Cardiac muscle cell (in vitro differentiated cells and primary cell): Measurements from ENCODE around the gene HDAC11. TPM values are rescaled to one million over a fixed set of nuclear protein-coding genes. Genes with fewer than 3 reads are reported as not detected.
A peak's percentile ranks its signal among the peaks of the same experiment; 100 is the strongest.

Experiments
- DNase-seq, 2 donors: peaks; one replicate each; pipeline versions ENCODE4 v3.0.0 to v3.0.0-alpha.2; 2010 to 2017; ENCODE audit warnings: low read depth in 1 of 2, low spot score in 1 of 2
- H3K27ac ChIP-seq: fragments of 200-600 bp; sonication (generic); 2 replicates; pipeline ENCODE4 v1.5.1; 2016
- H3K27me3 ChIP-seq: fragments of 200-600 bp; sonication (generic); 2 replicates; pipeline ENCODE4 v1.6.0; 2016; ENCODE audit warnings: control low read depth
- H3K36me3 ChIP-seq: fragments of 200-600 bp; sonication (generic); 2 replicates; pipeline ENCODE4 v1.5.1; 2016; ENCODE audit warnings: control low read depth
- H3K4me1 ChIP-seq: fragments of 200-600 bp; sonication (generic); 2 replicates; pipeline ENCODE4 v1.8.1; 2017; ENCODE audit warnings: low read depth, mild to moderate bottlenecking, mixed run types
- H3K4me3 ChIP-seq: fragments of 200-600 bp; sonication (generic); 2 replicates; pipeline ENCODE4 v1.5.1; 2016; ENCODE audit warnings: mild to moderate bottlenecking
- H3K9me3 ChIP-seq: fragments of 200-600 bp; sonication (generic); 2 replicates; pipeline ENCODE4 v1.5.1; 2017; ENCODE audit warnings: low read depth, mild to moderate bottlenecking, control low read depth
- polyA plus RNA-seq: library from polyadenylated mRNA; unstranded; fragments of >200 nt; fragmentation: Nextera tagmentation; extraction: Ambion mirVana; gene quantifications from 2 replicates; pipeline ENCODE4 v1.2.1, GENCODE V29; 2016
- total RNA-seq: library from RNA; depleted of rRNA; stranded (reverse); fragments of >200 nt; gene quantifications from 2 replicates; pipeline ENCODE4 v1.2.3, GENCODE V29; 2016
- TF ChIP-seq, protein P1 (sequence below): IDR thresholded peaks from 2 replicates; pipeline ENCODE4 v1.5.1; 2012; ENCODE audit warnings: low read depth, mild to moderate bottlenecking, low read length

HDAC11 gene
- total and polyA plus RNA-seq, 2 experiments from 2014 or later: 27.1 to 35.7 TPM

DNA sequence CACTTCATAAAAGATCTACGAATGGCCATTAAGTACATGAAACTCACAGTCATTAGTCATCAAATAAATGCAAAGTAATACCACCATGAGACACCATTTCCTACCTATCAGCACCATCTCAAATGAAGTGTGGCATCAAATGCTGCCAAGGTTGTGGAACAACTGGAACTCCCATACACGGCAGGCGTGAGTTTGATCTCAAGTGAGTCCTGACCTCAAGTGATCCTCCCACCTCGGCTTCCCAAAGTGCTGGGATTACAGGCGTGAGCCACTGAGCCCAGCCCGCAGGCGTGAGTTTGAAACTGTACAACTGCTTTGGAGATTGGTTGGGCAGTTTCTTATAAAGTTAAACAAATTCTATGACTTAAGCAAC lies 28.8 kb upstream of the HDAC11 start:
- TF ChIP-seq, protein P1, sequence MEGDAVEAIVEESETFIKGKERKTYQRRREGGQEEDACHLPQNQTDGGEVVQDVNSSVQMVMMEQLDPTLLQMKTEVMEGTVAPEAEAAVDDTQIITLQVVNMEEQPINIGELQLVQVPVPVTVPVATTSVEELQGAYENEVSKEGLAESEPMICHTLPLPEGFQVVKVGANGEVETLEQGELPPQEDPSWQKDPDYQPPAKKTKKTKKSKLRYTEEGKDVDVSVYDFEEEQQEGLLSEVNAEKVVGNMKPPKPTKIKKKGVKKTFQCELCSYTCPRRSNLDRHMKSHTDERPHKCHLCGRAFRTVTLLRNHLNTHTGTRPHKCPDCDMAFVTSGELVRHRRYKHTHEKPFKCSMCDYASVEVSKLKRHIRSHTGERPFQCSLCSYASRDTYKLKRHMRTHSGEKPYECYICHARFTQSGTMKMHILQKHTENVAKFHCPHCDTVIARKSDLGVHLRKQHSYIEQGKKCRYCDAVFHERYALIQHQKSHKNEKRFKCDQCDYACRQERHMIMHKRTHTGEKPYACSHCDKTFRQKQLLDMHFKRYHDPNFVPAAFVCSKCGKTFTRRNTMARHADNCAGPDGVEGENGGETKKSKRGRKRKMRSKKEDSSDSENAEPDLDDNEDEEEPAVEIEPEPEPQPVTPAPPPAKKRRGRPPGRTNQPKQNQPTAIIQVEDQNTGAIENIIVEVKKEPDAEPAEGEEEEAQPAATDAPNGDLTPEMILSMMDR: no peak
- Histone ChIP-seq H3K4me1 (no peaks in the 10 kb centered on the region), H3K9me3 (no peaks in the 10 kb centered on the region), H3K36me3 (no peaks in the 10 kb centered on the region), H3K4me3 (peak overlapping the region; percentile 29), H3K27me3 (no peaks in the 10 kb centered on the region), H3K27ac (peak overlapping the region; percentile 38)
- DNase-seq: no peak

DNA sequence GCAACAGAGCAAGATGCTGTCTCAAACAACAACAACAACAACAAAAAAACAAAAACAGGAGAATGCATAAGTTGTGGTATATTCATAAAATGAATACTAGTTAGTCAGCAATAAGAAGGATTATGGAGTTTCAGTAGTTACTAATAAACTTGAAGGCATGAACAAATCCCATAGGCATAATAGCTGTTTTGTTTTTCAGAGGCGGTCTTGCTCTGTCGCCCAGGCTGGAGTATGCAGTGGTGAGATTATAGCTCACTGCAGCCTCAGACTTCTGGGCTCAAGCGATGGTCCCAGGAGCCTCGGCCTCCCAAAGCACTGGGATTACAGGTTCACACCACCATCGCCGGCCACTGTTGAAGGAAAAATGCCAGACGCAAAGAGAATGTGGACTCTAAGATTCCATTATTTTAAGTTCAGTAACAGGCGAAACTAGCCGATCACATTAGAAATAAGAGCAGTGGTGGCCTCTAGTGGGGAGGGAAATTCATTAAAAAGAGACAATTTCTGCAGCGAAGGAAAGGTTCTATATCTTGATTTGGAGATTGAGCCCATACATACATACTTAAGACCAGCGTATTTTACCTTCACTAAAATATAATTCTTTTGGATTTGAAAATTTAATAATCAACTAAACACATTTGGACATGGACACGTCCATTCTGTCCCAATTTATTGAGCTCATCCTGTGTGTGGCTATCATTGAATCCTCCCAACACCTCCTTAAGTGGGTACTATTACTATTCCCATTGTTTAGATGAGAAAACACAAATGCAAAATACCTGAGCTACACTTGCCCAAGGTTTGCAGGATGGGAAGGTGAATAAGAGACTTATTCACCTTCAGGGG lies 27.4 kb upstream of the HDAC11 start:
- peak; percentile 61 to 68 for DNase-seq
- H3K27ac ChIP-seq: no peak overlapping the region

DNA sequence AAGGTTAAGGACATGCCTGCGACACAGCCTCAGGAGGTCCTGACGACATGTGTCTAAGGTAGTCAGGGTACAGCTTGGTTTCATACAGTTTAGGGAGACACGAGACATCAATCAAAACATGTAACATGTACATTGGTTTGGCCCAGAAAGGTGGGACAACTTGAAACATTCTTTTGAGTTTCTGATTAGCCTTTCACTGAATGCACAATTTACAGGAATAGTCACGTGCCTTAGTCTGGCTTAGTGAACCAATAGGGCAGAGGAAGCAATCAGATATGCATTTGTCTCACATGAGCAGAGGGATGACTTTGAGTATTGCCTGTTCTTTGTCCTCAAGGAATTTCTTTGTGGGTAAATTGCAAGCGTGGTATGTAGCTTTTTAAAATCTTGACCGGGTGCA lies 24.5 kb upstream of the HDAC11 start:
- H3K4me1 ChIP-seq: peaks cover 14% of the 10 kb centered on the region
- no peaks in the 10 kb centered on the region for H3K36me3 ChIP-seq
- TF ChIP-seq, protein P1: no peak
- no peaks in the 10 kb centered on the region for H3K27me3 ChIP-seq
- no peaks in the 10 kb centered on the region for H3K9me3 ChIP-seq
- H3K27ac ChIP-seq: no peak overlapping the region
- no peak for DNase-seq
- H3K4me3 ChIP-seq: no peak overlapping the region

More for the DNA sequence above, 27.4 kb upstream of the HDAC11 start:
- TF ChIP-seq, protein P1: peak; percentile 66
- no peaks in the 10 kb centered on the region for H3K9me3 ChIP-seq
- H3K36me3 ChIP-seq: no peaks in the 10 kb centered on the region
- no peaks in the 10 kb centered on the region for H3K4me1 ChIP-seq
- no peak overlapping the region for H3K4me3 ChIP-seq
- H3K27me3 ChIP-seq: no peaks in the 10 kb centered on the region

DNA sequence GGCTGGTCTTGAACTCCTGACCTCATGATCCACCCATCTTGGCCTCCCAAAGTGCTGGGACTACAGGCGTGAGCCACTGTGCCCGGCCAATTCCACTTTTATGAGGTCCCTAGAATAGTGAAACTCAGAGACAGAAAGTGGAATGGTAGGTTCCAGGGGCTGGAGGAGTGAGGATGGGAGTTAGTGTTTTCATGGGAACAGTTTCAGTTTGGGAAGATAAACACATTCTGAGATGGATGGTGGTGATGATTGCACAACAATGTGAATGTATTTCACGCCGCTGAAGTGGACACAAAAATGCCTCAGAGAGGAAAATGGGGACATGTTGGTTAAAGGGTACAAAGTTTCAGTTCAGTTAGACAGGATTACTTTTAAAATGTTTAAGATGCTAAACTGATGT lies 22.5 kb upstream of the HDAC11 start:
- Histone ChIP-seq H3K27me3 (no peaks in the 10 kb centered on the region), H3K27ac (no peak overlapping the region), H3K4me3 (no peak overlapping the region), H3K4me1 (peaks cover 32% of the 10 kb centered on the region), H3K9me3 (no peaks in the 10 kb centered on the region), H3K36me3 (no peaks in the 10 kb centered on the region)
- peak in 1 of 2 donors; percentile 54 for DNase-seq
- TF ChIP-seq, protein P1: no peak

DNA sequence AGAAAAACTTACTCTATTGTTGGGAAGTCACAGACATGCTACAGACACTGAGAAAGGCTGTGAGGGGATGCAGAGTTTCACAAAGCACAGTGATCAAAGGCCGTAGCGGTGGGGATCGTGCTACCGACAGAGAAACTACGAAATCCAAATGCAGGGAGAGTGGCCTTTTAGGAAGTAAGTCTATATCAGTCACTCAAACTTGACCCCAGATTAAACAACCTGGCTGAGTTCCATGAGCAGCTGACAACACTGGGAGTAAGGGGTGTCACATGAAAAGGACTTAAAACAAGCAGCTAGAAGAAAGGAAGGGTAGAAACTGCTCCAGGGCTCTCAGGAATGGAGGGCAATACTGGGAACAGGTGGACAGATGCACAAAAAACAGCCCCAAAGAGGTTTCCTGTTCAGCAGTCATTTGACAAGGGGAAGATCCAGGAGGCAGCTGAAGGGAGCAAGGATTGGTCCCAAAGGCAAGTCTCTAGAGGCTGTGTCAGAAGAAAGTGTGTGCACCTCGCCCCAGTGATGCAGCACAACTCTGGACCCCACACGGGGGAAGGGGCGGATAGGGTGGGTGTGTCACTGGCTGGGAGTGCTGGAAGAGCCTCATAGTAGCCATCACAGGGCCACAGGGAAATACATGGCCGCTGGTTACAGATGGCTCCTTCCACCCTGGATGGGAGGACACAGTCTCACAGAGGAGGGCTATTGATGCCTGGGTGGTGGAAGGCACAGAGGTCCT lies 20.3 kb upstream of the HDAC11 start:
- TF ChIP-seq, protein P1: no peak
- no peak overlapping the region for H3K4me3 ChIP-seq
- peak in 1 of 2 donors; percentile 36 for DNase-seq
- no peaks in the 10 kb centered on the region for H3K36me3 ChIP-seq
- H3K9me3 ChIP-seq: no peaks in the 10 kb centered on the region
- peak overlapping the region; percentile 65 for H3K27ac ChIP-seq
- H3K4me1 ChIP-seq: peaks cover 38% of the 10 kb centered on the region
- H3K27me3 ChIP-seq: no peaks in the 10 kb centered on the region
